ENCODE results near the gene OLFML1.

DNA sequence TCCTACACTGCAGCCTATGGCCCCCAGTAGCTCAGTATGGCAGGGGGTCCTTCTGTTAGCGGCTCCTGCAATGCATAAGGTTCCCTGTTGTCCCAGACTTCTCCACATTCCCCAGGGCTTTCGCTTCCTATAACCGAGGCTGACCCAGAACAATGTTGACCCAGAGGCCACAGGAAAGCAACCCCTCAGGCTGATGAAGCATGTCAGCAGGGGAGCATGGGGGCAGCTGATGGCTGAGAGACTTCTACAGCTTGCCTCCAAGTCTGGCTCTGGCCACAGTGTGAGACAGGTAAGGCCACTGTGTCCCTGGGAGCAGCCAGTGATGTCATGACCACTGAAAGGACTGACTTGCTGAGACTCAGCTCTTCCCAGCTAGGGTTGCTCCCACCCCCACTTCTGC lies 15.9 kb downstream of the OLFML1 start:
- TF ChIP-seq BHLHE40 (IDR thresholded peaks at IDR 0.05; ENCODE audit: borderline replicate concordance) (no peak), ELF4 (IDR thresholded peaks at IDR 0.05) (no peak), SP1 (IDR thresholded peaks at IDR 0.05) (no peak), CTBP1 (IDR thresholded peaks at IDR 0.05; ENCODE audit: borderline replicate concordance) (no peak), SUZ12 (IDR thresholded peaks at IDR 0.05) (no peak), FOXA1 (IDR thresholded peaks at IDR 0.05) (no peak), L3MBTL2 (conservative IDR thresholded peaks at IDR 0.05) (no peak), FOXM1 (IDR thresholded peaks at IDR 0.05; ENCODE audit: borderline replicate concordance) (no peak), TARDBP (IDR thresholded peaks at IDR 0.05) (no peak)
